Stimulated activated CD4-positive, alpha-beta T cell treated with anti-CD3 and anti-CD28 coated beads, Interleukin-1b, Interleukin-23, amount 100 ng/mL, for 4 hours (primary cell): ENCODE data around the gene SCCPDH.
"Not testable (repeated sequence)": the region's sequence is repeated elsewhere in the genome, so short reads cannot be mapped to it uniquely, and the experiment has no call there.

ENCODE experiments used
- DNase-seq, 2 donors: peaks; one replicate each; pipeline ENCODE4 v3.0.0-alpha.2; 2020; ENCODE audit warnings: low read depth in 2 of 2

SCCPDH gene

GRCh38 chr1:246705368-246705767 lies 18.8 kb upstream of the SCCPDH start:
- no peak for DNase-seq

- DNase-seq, result no peak
These were observed 16.0 kb upstream of the SCCPDH start for GRCh38 chr1:246708166-246708565.

DNA sequence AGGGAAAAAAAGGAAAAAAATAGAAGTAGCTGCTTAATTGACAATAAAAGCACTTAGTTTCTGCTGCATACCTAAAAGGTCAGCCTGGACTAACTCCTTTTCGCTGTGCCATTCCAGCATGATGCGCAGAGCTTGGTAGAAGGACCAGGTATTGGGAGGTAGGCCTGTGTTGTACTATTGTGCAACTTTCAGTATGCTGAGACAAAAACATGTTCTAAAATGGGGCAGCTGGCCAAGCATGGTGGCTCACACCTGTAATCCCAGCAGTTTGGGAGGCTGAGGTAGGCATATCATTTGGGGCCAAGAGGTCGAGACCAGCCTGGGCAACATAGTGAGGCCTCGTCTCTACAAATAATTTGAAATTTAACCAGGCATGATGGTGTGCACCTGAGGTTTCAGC lies 15.0 kb upstream of the SCCPDH start:
- DNase-seq, result no peak

DNA sequence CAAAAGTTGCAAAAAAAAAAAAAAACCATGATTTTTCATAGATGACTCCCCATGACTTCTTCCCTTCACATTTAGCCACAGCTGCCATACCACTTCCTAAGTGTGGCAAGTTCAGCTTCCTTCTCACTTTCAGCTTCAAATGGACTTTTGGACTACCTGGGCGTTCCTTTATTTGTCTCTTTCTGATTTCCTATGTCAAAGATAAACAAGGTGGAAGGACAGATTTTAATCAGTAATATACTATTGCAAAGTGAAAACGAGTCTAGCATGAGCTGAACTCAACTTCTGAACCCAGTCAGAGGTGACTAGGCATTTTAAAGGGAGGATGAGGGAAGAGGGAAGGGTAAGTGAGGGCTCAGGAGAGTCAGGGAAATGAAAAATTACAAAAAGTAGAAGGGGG lies 14.4 kb upstream of the SCCPDH start:
- no peak for DNase-seq

GRCh38 chr1:246711548-246712003 lies 12.6 kb upstream of the SCCPDH start:
- no peak for DNase-seq

DNA sequence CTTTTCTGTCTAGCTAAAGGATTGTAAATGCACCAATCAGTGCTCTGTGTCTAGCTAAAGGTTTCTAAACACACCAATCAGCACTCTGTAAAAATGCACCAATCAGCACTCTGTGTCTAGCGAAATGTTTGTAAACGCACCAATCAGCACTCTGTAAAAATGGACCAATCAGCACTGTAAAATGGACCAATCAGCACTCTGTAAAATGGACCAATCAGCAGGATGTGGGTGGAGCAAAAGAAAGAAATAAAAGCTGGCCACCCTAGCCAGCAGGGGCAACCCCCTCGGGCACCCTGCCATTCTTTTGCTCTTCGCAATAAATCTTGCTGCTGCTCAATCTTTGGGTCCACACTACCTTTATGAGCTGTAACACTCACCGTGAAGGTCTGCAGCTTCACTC lies 11.8 kb upstream of the SCCPDH start:
- not testable (repeated sequence) for DNase-seq

DNA sequence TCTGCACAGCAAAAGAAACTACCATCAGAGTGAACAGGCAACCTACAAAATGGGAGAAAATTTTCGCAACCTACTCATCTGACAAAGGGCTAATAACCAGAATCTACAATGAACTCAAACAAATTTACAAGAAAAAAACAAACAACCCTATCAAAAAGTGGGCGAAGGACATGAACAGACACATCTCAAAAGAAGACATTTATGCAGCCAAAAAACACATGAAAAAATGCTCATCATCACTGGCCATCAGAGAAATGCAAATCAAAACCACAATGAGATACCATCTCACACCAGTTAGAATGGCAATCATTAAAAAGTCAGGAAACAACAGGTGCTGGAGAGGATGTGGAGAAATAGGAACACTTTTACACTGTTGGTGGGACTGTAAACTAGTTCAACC lies 4.8 kb upstream of the SCCPDH start:
- not testable (repeated sequence) for DNase-seq

GRCh38 chr1:246720814-246721213 lies 3.4 kb upstream of the SCCPDH start:
- not testable (repeated sequence) for DNase-seq

- DNase-seq, result no peak
These were observed 1.5 kb upstream of the SCCPDH start for GRCh38 chr1:246722720-246723119.

- DNase-seq, result peak in 1 of 2 donors; percentile 1
These were observed 504 bp downstream of the SCCPDH start for GRCh38 chr1:246724731-246725095.

DNA sequence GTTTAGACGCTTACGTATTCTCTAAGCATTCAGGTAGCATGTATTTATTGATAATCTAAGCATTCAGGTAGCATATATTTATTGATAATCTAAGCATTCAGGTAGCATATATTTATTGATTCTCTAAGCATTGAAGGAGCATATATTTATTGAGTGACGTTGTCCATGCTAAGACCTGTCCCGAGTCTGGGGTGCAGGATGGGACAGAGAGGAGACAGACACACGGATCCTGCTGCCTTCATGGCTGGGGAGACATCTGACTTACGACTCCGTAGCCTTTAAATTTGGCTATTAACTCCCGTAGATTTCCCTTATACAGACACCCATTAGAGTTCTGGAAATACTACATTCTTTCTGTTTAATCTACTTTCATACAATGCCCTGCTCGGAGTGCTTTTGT lies 982 bp downstream of the SCCPDH start:
- DNase-seq, result no peak

DNA sequence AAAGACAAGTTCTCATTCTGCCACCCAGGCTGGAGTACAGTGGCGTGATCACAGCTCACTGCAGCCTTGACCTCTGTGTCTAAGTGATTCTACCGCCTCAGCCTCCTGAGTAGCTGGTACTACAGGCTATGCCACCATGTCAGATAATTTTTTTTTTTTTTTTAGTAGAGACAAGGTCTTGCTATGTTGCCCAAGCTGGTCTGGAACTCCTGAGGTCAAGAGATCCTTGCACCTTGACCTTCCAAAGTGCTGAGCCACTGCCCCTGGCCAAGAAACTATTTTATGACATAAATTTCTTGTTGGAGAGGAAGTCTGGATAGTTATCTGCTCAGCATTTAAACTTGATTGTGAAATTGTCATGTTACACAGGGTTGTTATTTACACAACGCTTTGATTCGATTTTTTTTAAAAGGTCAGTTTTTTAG lies 2.1 kb downstream of the SCCPDH start:
- no peak for DNase-seq

DNA sequence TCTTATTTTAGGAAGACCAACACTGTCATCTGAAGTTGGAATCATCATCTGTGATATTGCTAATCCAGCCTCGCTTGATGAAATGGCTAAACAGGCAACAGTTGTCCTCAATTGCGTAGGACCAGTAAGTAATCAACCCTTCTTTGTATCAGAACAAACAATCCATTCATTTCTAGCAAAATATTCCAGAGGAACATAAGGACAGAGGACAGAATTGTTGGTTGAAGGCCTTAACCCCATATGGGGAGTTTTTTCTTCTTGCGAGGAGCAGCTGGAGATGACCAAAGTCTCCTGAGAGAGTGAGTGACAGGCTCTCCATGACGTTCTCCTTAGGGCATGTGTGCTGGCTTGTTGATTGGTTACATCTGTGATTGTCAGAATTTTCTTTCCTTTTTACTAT lies 2.7 kb downstream of the SCCPDH start:
- no peak for DNase-seq

DNA sequence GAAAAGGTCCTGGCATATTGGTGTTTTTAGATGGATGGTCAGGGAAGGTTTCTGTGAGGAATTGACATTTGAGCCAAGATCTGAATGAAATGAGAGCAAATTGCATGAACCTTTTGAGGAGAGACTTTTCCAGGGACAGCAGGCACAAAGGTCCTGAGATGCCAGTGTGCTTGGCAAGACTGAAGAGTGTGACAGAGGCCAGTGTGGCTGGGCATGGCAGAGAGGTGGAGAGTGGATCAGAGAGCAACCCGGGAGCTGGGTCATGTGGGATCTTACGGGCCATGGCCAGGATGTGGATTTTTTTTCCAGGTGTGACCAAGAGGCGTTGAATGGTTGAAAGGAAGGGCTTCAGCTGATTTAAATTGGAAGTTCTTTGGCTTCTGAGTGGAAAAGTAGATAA lies 3.4 kb downstream of the SCCPDH start:
- no peak for DNase-seq

DNA sequence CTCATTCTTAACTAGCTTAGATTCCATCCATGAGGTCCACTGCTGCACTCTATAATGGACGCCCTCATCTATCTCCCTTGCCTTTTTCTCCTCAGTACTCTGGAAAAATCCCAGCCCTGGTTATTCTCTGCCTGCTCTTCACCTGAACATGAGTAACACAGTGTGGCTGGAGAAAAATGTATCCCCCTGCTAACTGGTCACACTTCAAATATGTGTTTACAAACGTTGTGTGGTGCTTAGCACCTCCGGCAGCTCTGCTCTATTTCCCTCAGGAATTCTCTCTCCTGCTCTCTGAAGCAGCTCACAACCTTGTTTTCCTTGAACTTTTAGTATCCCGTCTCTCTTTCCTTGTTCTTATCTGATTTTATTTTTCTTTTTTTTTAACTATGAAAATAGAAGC lies 4.1 kb downstream of the SCCPDH start:
- DNase-seq, result no peak

- not testable (repeated sequence) for DNase-seq
These were observed 4.8 kb downstream of the SCCPDH start for GRCh38 chr1:246729040-246729439.

DNA sequence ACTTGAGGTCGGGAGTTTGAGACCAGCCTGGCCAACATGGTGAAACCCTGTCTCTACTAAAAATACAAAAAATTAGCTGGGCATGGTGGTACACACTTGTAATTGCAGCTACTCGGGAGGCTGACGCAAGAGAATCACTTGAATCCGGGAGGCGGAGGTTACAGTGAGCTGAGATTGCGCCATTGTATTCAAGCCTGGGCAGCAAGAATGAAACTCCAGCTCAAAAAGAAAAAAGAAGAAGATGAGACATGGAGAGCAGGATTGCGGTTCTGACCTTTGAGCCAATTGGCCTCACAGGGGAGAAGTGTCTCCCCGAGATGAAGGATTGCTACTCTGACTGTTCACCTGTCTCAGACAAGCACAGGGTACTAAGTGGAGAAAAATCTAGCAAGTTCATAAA lies 6.6 kb downstream of the SCCPDH start:
- DNase-seq, result no peak

DNA sequence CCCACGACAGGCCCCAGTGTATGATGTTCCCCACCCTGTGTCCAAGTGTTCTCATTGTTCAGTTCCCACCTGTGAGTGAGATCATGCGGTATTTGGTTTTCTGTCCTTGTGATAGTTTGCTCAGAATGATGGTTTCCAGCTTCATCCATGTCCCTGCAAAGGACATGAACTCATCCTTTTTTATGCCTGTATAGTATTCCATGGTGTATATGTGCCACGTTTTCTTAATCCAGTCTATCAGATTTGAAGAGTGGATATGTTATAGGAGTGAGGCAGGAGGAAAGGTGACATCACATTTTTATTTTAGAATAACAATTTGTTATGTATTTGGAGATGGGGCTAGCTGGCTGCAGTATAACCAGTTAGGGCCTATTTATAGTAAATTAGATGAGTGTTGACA lies 7.7 kb downstream of the SCCPDH start:
- not testable (repeated sequence) for DNase-seq

DNA sequence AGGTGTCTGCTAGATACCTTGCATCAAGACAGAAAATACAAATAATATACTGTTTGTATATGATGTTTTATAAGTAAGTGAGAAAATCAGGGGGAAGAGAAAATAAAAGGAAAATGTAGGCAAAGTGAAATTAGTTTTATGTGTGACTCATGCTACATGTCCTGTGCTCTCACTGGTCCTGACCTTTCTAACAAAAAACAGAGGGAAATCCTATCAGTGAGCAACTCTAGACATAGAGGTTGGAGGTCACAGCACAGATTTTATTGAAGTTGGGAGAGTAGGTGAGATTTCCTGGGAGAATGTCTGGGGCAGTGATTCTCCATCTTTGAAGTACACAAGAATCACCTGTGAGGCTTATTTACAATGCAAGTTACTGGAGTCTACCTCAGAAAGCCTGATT lies 9.5 kb downstream of the SCCPDH start:
- no peak for DNase-seq

GRCh38 chr1:246734866-246735265 lies 10.7 kb downstream of the SCCPDH start:
- DNase-seq, result no peak

DNA sequence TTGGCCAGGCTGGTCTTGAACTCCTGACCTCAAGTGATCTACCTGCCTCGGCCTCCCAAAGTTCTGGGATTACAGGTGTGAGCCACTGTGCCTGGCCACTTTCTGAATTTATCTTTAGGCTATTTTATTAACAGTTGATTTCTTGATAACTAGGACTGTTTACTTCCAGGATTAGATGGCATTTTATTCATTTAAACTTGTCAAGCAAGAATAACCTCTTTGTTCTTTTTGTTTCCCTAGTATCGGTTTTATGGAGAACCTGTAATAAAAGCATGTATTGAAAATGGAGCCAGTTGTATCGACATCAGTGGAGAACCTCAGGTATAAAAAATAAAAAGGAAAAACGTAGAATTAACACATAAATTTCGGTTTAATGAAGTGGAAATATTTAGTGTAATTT lies 11.5 kb downstream of the SCCPDH start:
- no peak for DNase-seq

DNA sequence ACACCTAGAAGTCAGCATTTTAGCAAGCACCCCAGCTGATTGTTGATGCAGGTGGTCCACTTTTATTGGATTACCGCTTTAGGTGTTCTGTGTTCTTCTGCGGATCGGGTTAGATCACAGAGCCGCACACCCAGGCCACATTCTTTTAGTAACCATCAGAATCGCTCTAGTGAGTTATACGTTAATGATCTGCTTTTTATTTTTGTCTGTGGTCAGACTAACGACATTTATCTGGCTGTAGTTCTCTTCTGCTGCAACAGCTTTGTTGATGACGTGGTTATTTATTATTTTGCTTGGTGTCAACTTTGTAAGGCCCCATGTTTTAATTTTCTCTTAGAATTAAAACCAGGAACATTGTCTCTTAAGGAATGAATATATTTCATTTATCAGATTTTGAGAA lies 18.2 kb downstream of the SCCPDH start:
- no peak for DNase-seq

- not testable (repeated sequence) for DNase-seq
These were observed 21.9 kb downstream of the SCCPDH start for GRCh38 chr1:246746155-246746554.

- DNase-seq, result no peak
These were observed 23.8 kb downstream of the SCCPDH start for GRCh38 chr1:246748006-246748405.

GRCh38 chr1:246748867-246749266 lies 24.7 kb downstream of the SCCPDH start:
- no peak for DNase-seq
